Measurements from ENCODE around the gene STUM. TPM values are rescaled to one million over a fixed set of nuclear protein-coding genes. Genes with fewer than 3 reads are reported as not detected.
"Not testable (repeated sequence)": the region's sequence is repeated elsewhere in the genome, so short reads cannot be mapped to it uniquely, and the experiment has no call there.

The STUM gene
- polyA plus RNA-seq, 1 experiment = not detected

DNA sequence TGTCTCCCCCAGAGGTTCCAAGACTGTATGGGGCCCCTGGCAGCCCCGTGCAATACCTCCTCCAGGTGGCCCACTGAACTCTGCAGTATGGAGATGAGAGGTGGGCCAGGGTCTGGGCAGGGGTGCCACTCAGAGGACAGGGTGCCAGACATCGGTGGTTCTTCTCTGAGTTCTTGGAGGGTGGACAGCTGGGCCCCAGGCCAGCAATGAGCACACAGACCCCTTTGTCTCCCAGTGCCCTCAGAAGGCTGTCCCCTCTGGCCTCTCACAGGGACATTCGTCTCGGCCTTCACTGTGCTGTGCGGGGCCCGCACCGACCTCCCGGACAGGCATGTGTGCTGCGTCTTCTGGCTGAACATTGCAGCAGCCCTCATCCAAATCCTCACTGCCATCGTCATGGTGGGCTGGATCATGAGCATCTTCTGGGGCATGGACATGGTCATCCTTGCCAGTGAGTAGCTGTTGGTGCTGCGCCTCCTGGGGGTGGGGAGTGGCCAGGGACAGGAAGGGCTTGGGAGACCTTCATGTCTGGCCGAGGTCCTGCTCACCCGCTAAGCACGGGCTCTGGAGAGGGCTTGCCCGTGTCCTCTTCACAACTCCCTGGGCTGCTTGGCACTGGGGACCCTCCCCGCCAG is 48.1 kb downstream of the STUM start:
- POLR2A ChIA-PET = interaction anchor here (0.6 kb wide), 1 partner anchor 16 kb away, joined by 3 read pairs; no protein-coding TSS in a partner anchor
- no peaks in the 10 kb centered on the region for H3K36me3 ChIP-seq (ENCODE audit: control insufficient read depth, insufficient read depth, low read length)
- H3K27me3 ChIP-seq (ENCODE audit: control insufficient read depth, insufficient read depth, low read length) = peaks cover 1% of the 10 kb centered on the region; the same call in 1 of the 2 replicates
- TF ChIP-seq, protein P1, sequence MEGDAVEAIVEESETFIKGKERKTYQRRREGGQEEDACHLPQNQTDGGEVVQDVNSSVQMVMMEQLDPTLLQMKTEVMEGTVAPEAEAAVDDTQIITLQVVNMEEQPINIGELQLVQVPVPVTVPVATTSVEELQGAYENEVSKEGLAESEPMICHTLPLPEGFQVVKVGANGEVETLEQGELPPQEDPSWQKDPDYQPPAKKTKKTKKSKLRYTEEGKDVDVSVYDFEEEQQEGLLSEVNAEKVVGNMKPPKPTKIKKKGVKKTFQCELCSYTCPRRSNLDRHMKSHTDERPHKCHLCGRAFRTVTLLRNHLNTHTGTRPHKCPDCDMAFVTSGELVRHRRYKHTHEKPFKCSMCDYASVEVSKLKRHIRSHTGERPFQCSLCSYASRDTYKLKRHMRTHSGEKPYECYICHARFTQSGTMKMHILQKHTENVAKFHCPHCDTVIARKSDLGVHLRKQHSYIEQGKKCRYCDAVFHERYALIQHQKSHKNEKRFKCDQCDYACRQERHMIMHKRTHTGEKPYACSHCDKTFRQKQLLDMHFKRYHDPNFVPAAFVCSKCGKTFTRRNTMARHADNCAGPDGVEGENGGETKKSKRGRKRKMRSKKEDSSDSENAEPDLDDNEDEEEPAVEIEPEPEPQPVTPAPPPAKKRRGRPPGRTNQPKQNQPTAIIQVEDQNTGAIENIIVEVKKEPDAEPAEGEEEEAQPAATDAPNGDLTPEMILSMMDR (IDR thresholded peaks at IDR 0.05; ENCODE audit: insufficient read depth, low read depth, low read length) = no peak
- CTCF ChIA-PET = interaction anchor here (0.6 kb wide), 1 partner anchor 14 kb away, joined by 3 read pairs; no protein-coding TSS in a partner anchor
- DNase-seq (ENCODE audit: low read depth) = no peak
- no peak overlapping the region for H3K4me3 ChIP-seq (ENCODE audit: low read depth, low read length)

DNA sequence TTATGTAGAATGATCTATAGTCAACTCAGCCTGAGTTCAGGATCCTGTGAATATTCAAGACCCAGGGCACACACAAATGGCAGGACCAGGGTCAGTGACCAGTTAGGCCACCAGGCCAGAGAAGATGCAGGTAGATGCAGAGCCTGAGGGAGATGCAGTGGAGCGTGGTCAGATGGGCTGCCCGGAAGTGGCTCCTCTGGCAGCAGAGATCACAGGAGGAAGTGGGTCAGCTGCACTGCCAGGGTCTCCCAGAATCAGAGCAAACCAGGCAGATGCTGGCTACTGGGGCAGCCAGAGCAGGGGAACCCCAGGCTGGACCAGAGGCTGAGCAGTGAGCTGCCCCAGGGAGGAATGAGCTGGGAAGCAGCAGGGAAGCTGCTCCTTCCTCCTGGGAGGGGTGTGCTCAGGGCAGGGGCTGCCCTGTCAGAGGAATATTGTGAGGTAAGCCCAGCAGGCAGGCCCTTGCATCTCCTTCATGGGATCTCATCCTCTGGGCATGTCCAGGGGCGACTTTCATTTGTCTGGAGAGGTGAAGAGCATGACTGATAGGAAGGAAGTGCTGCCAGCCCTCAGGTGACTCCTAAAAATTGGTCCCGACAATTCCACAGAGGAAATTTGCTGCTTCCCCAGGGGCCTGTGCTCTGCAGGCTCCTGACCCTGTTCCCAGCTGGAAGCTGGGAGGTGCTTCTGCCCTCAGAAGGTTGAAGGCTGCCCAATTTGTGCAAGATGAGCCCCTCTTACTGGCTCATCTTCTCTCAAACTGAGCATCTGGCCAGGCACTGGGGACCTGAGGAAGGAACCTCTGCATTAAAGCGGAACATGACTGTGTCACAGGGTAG is 49.3 kb downstream of the STUM start:
- H3K4me3 ChIP-seq (ENCODE audit: low read depth, low read length) = no peak overlapping the region
- DNase-seq (ENCODE audit: low read depth) = no peak
- H3K27me3 ChIP-seq (ENCODE audit: control insufficient read depth, insufficient read depth, low read length) = peaks cover 1% of the 10 kb centered on the region; the same call in 1 of the 2 replicates
- ChIA-PET CTCF (interaction anchor here (1.2 kb wide), 1 partner anchor 13 kb away, joined by 3 read pairs; no protein-coding TSS in a partner anchor), POLR2A (no interaction called here)
- TF ChIP-seq, protein P1 (IDR thresholded peaks at IDR 0.05; ENCODE audit: insufficient read depth, low read depth, low read length) = no peak
- no peaks in the 10 kb centered on the region for H3K36me3 ChIP-seq (ENCODE audit: control insufficient read depth, insufficient read depth, low read length)

DNA sequence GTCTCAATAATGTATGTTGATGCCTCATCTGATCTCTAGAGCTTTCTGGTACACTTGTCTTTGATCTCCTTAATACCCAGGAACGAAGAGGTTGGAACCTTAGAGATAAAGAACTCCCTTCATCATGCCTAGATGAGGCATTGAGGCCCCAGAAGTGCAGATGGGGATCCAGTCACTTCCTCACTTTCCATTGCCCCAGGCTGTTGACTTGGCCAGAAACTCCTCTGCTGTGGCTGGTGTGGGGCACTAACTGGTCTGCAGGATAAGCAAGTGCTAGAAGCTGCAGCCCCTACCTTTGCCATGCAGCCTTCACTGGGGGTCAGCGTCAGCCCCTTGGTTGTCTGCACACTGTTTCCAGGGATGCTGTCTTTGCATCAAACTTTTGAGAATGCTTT is 49.9 kb downstream of the STUM start:
- no peak overlapping the region for H3K4me3 ChIP-seq (ENCODE audit: low read depth, low read length)
- TF ChIP-seq, protein P1 (IDR thresholded peaks at IDR 0.05; ENCODE audit: insufficient read depth, low read depth, low read length) = no peak
- ChIA-PET CTCF (interaction anchor here (1.2 kb wide), 1 partner anchor 12 kb away, joined by 3 read pairs; no protein-coding TSS in a partner anchor), POLR2A (no interaction called here)
- DNase-seq (ENCODE audit: low read depth) = no peak
- peaks cover 1% of the 10 kb centered on the region; the same call in 1 of the 2 replicates for H3K27me3 ChIP-seq (ENCODE audit: control insufficient read depth, insufficient read depth, low read length)
- no peaks in the 10 kb centered on the region for H3K36me3 ChIP-seq (ENCODE audit: control insufficient read depth, insufficient read depth, low read length)

DNA sequence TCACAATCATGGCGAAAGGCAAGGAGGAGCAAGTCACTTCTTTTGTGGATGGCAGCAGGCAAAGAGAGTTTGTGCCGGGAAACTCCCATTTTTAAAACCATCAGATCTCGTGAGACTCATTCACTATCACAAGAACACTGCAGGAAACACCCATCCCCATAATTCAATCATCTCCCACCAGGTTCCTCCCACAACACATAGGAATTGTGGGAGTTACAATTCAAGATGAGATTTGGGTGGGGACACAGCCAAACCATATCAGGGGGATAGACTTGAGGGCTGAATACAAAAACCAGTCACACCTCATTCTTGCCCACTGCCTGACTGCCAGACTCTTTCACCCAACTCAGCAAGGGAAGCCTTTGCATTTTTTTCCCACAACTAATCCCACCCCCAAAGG is 50.4 kb downstream of the STUM start:
- CTCF ChIA-PET = interaction anchor here (1.2 kb wide), 1 partner anchor 11 kb away, joined by 3 read pairs; no protein-coding TSS in a partner anchor
- H3K27me3 ChIP-seq (ENCODE audit: control insufficient read depth, insufficient read depth, low read length); H3K4me3 ChIP-seq (ENCODE audit: low read depth, low read length); H3K36me3 ChIP-seq (ENCODE audit: control insufficient read depth, insufficient read depth, low read length); POLR2A ChIA-PET; DNase-seq (ENCODE audit: low read depth): not testable (repeated sequence)

DNA sequence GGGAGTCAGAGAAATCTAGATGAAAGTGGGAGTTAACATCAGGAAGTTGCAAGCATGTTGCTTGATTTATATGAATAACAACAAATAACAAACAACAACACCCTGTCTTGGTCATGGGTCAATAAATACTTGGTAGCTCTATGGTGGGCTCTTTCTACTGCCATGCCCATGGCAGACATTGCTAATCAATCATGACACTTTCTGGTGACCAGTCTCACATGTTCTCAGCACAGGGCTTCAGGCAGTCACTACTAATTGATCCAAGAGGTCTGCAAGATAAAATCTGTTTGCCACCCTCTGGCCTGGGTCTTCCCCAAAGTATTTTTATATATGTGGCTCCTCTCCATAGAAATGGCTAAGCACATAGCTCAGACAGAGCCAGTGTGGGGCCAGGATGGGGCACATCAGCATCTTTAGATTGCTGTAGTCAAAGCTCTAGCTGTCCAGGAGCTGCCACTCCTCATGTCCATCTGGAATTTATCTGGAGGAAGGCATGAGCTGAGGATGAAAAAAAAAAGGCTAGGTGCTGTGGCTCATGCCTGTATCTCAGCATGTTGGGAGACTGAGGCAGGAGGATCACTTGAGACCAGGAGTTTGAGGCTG is 51.2 kb downstream of the STUM start:
- Histone ChIP-seq H3K4me3 (ENCODE audit: low read depth, low read length) (no peak overlapping the region), H3K27me3 (ENCODE audit: control insufficient read depth, insufficient read depth, low read length) (peaks cover 1% of the 10 kb centered on the region; the same call in 1 of the 2 replicates), H3K36me3 (ENCODE audit: control insufficient read depth, insufficient read depth, low read length) (no peaks in the 10 kb centered on the region)
- TF ChIP-seq, protein P1 (IDR thresholded peaks at IDR 0.05; ENCODE audit: insufficient read depth, low read depth, low read length) = no peak
- CTCF ChIA-PET = interaction anchor here (1.4 kb wide), 1 partner anchor 9 kb away, joined by 5 read pairs; no protein-coding TSS in a partner anchor
- no peak for DNase-seq (ENCODE audit: low read depth)
- POLR2A ChIA-PET = no interaction called here

All from BJ (cell line).